Stimulated activated CD4-positive, alpha-beta T cell treated with anti-CD3 and anti-CD28 coated beads, Interleukin-1b, Interleukin-23, amount 100 ng/mL, for 24 hours (primary cell): ENCODE measurements around the gene PAGE2B.
"Not testable (repeated sequence)": the region's sequence is repeated elsewhere in the genome, so short reads cannot be mapped to it uniquely, and the experiment has no call there.

Experiments used
- DNase-seq, 4 experiments: peaks; one replicate each; pipeline ENCODE4 v3.0.0-alpha.2; 2020; ENCODE audit warnings: low read depth in 4 of 4, low spot score in 1 of 4

Gene PAGE2B

GRCh38 chrX:55074851-55075467 is at the start of gene PAGE2B:
Gene PAGE2B, plus strand, starts transcription at chrX:55075030. Its CDS starts 1,012 bp downstream, at chrX:55076042.
- no peak for DNase-seq

DNA sequence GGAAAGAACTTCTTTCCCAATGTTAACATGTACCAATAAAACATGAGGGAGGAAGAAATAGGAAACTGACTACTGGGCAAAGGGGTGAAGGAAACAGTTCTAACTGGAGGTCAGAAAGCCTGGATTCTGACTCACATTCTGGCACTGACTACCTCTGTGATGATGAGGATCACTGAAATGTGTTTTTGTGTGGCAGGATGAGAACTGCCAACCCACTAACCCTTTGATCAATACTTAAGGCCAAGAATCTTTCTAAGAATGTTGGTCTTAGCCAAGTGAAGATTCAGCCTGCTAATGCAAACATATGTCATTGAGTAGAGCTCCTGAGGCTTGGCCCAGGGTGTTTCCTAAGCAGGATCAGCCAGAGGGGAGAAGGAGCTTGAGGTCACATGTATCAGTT is 48.7 kb upstream of the PAGE2B start:
- no peak for DNase-seq

- DNase-seq = no peak
Observed at GRCh38 chrX:55026840-55027239, 48.0 kb upstream of the PAGE2B start.

- no peak for DNase-seq
Observed at GRCh38 chrX:55028040-55028439, 46.8 kb upstream of the PAGE2B start.

DNA sequence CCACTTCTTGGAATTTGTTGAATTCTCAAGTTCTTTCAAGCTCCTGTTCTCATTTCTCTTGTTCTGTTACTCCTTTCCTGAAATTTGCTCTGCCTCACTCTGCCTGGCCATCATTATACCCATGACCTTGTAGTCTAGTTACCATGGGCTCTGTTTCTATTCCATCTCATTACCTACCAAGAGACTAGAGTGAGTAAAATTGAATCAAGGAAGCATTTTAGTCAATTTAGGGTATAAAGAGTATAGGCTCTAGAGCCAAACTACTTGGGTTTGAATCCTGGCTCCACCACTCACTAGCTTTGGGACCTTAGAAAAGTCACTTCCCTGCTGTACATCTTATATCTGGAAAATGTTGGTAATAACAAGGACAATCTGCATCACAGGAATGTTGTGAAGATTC is 46.2 kb upstream of the PAGE2B start:
- no peak for DNase-seq

GRCh38 chrX:55029291-55029690 is 45.5 kb upstream of the PAGE2B start:
- no peak for DNase-seq

DNA sequence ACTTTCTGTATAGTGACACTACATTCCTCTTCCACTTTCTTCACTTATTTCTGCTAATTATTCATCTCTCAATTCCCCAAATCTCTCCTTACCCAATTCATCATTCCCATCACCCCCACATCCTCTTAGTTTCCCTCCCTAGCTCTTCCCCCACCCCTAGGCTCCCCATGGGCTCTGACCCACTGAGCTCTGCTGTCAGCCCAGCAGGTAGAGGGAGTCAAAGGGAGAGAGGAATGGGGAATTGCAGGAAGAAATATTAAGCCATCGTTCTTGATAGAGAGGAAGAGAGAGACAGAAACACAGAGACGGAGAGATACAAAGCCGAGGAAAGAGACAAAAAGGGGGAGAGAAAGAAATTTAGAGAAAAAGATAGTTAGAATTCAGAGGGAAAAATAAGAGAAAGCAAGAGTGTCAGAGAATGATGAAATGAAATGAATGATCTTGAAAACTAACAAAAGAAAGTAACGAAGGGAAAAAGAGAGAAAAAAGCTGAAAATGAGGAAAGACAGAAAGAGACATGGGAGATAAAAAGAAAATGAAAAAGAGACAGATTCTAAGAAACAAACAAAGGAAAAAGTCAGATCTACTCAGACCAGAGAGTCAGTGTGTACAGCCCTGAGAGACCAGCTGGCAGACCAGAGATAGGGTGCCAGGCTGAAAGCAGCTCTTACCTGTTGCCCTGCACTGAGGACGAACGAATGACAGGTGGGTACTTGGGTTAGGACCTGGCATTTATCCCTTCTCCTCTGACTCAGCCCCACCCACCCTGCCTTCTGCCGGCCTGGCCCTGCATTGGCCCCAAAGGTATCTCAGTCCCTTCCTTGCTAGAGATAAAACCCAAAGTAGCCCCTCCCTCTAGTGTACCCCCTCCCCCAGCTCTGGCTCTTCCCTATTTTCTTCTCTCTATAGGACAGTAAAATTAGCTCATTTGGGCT is 44.3 kb upstream of the PAGE2B start, which contains the start of gene ALAS2:
Gene ALAS2 (minus strand): TSS at position 707 of the 935 bp plus-strand sequence. CDS start 4,977 bp downstream, outside the sequence.
- no peak for DNase-seq

DNA sequence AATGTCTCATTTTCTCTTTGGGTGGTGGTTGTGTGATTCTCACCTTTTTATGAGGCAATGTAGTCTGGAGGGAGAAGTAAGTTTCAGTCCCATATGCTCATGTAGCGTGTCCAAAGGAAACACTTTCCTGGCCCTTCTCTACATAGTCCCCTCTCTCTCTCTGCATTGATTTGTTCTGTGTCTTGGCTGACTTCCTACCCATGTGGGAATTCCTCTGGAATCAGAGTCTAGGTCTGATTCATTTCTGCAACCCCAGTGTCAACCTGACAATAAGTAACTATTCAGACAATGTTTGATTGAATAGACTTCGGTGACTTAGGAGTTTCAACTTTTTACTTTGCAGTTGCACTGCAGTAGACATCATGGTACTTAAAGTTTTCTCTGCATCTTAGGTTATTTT is 41.4 kb upstream of the PAGE2B start:
- no peak for DNase-seq

- DNase-seq = no peak
Observed at GRCh38 chrX:55039471-55039870, 35.4 kb upstream of the PAGE2B start.

DNA sequence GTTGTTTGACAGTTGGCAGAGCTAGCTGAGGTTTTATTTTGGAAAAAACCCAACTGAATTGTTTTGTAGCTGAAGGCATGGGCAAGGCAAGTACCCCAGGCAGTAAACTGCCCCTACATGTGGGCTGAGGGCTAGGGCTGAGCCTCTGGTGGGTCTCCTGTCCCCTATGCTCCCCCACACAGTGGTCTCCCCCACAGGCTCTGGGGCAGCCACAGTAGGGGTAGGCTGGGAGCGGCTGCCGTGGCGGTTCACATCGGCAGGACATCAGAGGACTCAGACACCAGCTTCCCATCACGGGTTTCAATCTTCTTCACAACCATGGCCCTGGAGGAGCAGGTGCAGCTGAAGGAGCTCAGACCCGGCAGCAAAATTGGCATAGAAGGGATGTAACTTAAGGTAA is 33.3 kb upstream of the PAGE2B start:
- DNase-seq = no peak

- not testable (repeated sequence) for DNase-seq
Observed at GRCh38 chrX:55050599-55050998, 24.2 kb upstream of the PAGE2B start.

- no peak for DNase-seq
Observed at GRCh38 chrX:55056820-55057674, 17.8 kb upstream of the PAGE2B start.

DNA sequence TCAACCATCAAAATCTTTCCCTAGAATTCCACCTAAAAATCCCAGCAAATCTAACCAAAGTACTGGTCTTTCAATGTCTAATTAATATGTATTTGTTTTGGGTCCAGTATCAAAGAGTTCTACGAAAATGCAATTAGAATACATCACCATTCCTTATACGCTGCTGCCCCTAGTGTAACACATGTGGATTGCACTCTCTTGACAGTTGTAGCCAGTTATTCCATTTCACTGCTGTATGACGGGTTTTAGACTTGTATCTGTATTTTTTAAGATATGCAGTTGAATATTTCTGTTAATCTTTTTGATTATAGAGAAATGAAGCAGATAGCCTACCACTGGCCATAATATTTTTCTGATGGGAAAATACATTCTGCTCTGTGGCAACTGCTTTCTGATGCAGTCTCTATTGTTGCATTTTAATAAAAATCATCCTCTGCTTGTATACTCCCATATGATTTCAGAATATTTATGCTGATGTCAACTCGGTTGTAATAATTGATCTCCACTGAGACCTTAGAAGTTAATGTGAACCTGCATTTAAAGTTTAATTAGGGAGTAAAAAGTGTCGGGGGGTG is 17.1 kb upstream of the PAGE2B start:
- DNase-seq = peak in 1 of 4 experiments; percentile 7

GRCh38 chrX:55067180-55067579 is 7.7 kb upstream of the PAGE2B start:
- not testable (repeated sequence) for DNase-seq

- no peak for DNase-seq
Observed at GRCh38 chrX:55072286-55072685, 2.5 kb upstream of the PAGE2B start.

DNA sequence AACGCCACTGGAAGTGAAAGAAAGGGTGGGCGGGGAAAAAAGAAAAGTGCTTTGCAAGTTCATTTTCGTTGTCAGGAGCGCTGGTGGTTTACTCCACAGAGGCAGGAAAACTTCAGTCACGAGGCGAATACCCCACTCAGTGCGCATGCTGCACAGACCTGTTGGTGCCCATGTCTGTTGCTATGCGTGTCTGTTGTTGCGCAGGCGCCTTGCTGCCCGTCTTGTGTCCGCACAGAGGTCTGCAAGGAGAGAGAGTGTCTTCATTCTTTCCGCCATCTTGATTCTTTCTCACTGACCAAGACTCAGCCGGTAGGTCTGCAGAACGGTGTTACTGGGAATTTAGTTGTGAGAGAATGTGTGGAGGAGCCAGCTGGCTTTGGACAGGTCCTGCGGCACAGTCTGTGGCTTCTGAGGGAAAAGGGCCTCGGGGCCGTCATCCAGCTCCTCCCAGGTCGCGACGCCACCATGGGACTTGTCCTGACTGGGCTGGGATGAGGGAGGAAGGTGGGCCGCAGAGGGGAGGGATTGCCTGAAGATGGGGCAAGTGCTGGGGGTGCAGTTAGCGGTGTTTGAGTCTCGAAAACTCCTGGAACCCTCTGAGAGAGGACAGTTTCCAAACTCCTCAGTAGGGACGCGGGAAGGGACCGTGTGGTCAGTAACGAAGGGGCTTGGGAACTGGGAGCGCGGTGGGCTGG is 14.1 kb downstream of the PAGE2B start, which contains the start of gene PAGE2:
Gene PAGE2 (plus strand): TSS at position 224 of the 695 bp plus-strand sequence. CDS start 1,003 bp downstream, outside the sequence.
- DNase-seq = no peak

- DNase-seq = no peak
Observed at GRCh38 chrX:55098691-55099090, 23.9 kb downstream of the PAGE2B start.

GRCh38 chrX:55099162-55099561 is 24.3 kb downstream of the PAGE2B start:
- DNase-seq = no peak

GRCh38 chrX:55102754-55103153 is 27.9 kb downstream of the PAGE2B start:
- no peak for DNase-seq

- DNase-seq = no peak
Observed at GRCh38 chrX:55107262-55107661, 32.4 kb downstream of the PAGE2B start.
